HG02678 (cell line): ENCODE measurements around the gene POLR1D.

Experiments
- ATAC-seq: cut with Tn5 transposase; IDR thresholded peaks from one replicate; pipeline ENCODE4 v1.9.1; 2021; ENCODE audit warnings: mild to moderate bottlenecking, moderate library complexity; ENCODE audit not compliant: unreplicated experiment

Gene POLR1D

DNA sequence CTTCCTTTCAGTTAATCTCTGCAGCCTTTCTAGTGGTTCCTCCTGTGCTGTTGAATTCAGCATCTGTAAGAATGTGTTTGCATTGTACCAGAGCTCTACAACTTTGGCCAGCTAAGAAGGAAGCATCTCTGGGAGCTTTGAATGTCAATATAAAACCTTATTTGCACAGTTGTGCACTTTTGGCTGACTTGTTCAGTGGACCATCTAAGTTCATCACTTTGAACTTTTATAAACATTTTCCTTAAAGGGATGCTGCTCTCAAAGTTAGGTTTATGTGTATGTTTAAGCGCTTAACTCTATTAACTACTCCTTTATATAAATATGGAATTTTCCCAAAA is 15.6 kb downstream of the POLR1D start:
- ATAC-seq: no peak

DNA sequence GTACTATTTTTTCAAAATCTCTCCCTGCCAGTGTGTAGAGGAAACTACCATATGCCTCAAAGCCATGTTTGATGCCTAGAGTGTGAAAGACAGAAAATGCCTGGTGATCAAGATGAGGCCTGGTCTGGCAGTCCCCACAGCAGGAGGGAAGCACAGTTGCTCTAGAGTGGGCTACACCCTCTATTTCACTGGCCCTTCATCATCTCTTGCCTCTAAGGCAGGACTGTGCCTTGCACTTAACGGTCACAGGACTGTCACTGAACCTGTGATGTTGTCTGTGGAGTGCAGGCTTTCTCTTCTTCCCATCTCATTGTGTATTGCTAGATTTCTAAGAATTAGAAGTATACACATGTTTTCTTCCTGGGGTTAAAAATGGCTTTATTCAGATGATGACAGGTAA is 16.3 kb downstream of the POLR1D start:
- no peak for ATAC-seq

DNA sequence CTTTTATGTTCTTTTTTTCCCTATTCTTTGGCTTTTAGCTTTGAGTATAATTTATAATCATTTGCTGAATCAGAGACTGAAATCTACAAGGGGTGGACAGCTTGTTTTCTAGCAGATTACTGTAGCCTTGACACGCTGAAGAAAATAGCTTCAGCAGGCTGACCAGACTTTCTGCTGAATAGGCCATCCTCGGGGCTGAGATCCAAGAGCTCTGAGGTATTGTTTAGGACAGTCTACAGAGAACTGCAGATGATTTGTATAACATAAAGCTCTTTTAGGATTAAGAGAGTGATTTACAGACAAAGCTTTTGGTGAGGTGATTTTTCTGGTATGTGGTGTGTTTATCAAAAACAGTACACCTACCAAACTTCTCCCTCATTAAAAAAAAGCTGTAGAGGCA is 16.8 kb downstream of the POLR1D start:
- no peak for ATAC-seq

DNA sequence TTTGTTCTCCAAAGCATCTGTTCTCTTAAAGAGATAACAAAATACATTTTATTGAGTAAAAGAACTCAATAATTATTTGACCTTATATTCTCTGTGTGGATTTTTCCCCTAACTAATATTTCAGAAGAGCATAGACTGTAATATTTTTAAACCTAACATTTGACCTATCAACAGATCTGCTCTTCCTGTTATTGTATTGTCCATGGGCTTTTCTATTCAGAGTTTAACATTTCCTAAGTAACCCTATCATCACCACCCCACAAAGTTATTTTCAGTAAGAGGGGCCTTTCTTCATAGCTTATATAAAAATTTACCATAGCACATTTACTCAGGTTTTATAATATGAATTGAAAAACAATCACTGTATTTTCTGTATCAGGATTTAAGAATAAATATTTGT is 17.5 kb downstream of the POLR1D start:
- no peak for ATAC-seq

DNA sequence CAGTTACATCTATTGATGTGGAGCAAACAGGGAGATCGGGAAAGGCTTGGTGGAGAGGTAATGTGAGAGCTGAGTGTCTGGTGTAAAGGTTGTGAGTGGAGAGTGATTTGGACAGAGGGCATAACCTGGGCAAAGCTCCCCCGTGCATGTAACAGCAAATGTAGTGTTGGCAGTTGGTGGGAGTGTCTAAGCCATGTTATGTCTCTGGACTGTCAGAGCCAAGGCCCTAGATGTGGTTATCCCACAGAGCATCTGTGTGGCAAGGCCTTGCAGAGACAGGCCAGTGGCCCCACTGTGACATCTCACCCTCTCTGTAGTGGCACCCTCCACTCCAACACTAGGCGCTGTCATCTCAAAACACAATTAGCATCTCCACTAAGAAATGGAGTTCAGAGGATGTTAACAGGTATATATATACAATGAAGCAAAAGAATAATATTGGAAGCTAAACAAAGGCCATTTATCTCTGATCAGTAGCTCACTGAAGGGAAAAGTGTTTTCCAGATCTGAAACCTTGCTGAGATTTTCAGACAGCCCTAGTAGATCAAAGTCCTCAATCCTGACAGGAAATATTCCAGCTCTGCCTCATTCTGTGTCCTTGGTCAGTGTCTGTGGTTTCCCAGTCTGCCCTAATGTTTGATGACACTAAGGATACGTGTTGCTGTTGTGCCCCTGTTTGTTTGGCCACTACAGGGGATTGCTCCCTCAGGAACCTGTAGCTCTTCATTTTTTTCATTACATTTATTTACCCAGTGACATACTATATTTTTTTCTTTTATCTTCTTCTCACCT is 20.2 kb downstream of the POLR1D start:
- ATAC-seq: no peak

DNA sequence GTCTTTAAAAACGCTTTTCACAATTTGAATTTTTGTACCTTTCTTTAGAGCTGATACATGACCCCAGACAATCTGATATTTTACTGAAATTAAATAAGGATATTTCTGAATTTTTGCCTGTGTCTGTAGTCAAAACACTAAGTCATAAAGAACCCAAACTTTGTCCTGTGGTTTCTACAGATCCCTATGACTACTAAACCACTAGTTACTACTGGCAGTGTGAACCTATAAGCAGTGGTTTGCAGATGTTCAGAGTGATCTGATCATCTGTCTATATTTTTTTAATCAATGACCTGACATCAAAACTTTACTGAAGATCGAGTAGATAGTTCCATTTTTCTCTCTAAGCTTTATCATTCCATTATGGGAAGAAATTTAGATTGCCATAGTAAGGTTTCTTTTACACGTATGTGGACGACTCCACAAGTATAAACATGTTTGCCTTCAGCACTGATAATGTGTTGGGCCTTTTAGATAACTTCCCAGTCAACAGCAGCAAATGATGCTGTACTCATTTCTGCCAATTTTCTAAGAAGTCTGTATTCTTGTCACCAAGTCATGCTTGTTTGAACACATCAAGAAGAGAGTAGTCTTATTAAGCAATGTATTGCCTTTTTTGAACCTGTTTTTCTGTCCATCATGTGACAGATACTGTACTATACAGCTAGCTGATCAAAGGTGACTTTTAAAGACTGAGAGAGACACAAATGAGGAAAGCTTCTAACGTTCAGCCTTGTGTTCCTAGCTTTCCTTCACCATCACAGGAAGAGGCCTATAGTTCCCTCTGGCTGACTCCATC is 21.8 kb downstream of the POLR1D start:
- ATAC-seq: no peak

DNA sequence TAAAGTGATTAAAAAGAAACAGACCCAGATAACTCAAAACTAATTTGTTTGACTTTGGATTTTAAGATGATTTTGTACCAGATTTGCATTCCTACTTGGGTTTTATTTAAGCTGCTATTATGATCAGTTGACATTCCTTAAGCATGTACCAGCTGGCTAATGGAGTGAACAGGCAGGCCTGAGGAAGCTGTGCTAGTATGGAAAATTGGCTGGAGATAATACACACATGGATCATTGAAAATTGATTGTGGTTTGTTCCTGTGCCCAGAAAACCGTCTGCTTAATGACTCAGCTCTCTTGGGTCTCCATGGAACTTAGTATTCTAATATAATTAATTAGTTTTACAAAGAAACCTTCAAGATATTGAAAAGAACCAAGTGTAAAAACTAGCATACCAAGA is 22.6 kb downstream of the POLR1D start:
- no peak for ATAC-seq

DNA sequence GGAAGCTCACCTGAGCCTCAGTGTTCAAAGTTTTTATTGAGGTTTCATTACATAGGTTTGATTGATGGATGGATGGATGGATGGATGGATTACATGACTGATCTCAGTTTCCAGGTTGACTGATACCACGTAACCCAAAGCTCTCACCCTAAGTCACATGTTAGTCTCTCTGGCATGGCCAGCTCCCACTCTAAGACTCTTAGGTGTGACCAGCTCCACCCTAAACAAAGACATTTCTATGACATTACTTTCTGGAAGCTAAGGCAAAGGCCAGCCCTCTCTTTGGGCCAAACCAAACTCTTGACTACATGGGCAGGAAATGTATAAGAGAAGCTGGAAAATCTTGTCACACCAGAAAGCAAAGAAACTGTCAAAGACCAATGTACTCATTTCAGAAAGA is 28.6 kb downstream of the POLR1D start:
- ATAC-seq: no peak

DNA sequence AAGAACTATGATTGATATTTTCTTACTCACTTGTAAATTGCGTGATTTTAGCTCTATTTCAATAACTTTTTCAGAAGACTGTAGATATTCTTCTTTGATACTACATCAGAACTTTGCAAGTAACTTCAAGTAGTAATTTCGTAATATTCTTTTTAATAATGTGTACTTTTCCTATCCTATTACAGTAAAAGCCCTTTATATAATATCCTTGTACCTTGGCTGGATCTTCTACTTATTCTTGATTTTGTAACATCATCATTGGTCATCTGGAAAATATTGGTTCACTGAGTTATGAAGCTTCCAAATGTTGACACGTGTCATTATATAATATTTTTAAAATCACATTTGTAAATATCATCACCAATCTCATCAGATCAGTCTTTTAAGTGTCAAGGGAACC is 32.4 kb downstream of the POLR1D start:
- ATAC-seq: no peak

DNA sequence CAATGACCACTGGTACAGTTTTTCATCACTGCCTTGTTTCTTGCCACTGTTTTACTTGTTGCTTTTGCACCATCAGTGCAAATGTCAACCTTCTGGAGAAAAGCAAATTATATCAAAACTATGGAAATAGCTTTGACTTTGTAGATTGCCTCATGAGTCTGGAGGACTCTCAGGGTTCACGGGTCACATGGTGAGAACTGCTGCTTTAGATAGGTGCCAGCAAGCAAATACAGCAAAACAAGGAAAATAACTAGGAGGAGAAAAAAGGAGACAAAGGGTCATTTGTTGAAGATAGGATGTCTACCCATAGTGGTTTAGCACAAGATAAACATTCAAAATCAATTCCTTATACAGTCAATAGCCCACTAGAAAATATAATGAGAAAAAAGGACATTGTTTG is 33.1 kb downstream of the POLR1D start:
- ATAC-seq: no peak

DNA sequence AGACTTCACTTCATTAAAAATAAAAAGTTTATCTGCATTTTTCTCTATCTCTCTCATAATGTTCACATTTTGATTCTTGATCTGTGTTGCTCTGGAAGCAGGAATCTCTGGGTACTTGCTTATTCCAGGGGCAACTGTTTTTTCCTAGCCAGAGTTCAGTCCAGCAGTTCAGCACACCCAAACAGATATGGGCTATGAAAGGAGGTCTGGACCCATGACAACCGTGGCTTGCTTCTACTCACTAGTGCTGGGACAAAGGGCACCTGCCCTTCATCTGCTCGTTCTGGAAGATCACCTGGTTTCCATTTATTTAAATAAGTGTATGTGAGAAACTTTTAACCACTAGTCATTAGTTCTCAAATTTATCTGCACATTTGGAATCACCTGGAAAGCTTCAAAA is 36.0 kb downstream of the POLR1D start:
- no peak for ATAC-seq

DNA sequence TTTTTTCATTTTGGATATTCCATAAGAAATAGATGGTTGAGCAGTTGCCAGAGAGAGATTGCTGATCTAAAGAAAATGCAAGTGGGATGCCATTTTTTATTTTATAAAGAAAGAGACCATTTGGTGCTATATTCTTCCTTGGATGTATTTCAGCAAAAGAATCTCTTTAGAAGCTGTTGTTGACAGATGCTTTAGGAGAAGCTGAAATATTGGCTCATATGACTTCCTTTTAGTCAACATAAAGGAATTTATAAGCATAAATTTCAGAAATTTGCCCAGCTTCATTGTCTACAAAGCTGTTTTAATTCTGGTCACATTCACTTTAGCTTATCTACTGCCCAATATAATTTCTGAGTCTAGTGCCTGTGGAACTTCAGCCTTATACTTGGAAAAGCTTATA is 36.9 kb downstream of the POLR1D start:
- ATAC-seq: no peak

DNA sequence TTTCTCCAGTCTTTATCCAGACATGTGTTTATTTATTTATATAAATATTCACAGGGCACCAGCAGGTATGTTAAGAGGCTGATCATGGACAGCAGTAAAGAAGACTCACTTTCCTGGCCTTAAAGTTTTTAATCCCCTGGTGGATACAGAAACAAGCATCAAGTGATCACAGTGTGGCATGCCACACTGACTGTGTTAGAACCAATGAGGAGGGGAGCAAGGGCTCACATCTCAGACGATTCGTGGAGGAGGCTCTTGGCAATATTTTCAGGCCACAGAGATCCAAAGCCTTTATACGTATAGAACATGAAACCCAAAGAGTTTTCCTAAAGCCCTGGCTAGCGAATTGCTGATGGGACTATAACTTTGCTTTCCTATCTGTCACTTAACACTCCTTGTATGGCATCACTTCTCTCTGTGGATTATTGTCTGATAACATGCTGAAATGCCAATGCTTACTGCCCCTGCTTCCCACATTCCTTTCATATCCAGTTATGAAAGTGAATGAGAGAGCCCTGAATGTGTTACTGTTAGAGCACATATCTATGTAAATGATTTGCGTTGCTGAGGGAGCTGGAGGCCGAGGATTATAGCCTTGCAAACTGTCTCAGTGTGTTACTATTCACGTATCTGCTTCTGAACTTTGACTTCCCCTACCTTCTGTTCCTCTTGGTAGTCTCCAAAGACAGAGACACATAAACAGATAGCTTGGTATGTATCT is 37.6 kb downstream of the POLR1D start:
- ATAC-seq: no peak

DNA sequence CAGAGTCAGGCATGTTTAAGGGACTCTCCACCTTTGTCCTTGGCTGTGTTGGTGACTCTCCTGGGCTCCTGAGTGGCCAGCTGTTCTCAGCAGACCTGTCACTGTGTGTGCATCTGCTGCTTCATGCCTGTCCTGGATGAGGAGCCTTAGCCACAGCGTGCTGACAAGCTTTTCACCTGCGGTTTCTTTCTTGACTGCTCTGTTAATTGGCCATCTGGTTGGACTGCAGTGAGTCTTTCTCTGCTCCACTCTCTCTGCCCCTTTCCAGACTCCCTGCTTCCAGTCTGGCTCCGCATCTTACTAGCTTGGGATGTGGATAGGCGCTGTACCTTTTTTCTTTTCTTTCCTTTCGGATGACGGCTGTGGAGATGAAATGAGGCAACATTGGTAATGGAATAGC is 38.8 kb downstream of the POLR1D start:
- no peak for ATAC-seq

DNA sequence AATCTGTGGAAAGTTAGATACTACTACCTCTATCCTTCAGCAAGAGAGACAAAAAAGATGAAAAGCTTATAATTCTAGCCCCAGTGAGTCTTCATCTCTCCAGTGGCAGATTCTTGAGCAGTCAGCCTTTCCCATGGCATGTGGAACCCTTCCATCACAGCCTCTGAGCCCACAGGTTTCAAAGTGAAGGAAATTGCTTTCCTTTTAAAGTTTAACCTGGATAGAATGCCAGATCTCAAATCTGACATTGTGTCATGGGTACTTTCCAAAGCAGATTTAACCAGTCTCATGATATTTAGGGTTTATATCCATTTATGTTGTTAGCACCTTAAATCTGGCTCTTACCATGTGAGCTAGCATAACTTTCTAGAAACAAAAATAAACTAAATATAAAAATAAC is 39.3 kb downstream of the POLR1D start:
- ATAC-seq: no peak

DNA sequence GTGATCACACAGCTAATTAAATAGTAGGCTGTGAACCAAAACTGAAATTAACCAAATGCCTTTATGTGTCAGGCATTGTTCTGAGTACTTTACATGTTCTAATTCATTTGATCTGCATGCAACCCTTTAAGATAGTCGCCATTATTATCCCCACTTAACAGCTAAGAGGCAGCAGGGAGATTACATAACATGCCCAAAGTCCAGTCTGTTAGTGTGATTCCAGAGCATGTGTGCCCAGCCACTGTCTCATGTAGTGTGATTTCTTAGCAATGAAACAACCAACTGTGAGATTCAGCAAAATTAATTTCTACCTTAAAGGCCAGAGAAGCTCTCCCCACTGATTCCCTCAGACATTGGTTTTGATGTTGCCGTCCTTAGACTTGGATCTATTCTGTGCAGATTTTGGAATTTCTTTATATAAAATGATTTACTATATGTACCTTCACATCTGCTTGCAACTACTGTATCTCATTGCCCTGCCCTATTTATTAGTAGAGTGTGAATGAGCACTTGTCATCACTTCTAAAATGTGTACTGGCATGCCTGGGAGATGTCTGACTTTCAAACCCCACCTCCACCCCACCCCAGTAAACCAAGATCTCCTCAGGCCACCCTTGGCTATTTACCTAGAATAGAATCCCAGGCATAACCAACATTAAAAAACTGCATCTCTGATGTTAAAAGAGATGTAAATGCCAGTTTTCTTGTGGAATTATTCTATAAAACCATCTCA is 41.2 kb downstream of the POLR1D start:
- no peak for ATAC-seq

DNA sequence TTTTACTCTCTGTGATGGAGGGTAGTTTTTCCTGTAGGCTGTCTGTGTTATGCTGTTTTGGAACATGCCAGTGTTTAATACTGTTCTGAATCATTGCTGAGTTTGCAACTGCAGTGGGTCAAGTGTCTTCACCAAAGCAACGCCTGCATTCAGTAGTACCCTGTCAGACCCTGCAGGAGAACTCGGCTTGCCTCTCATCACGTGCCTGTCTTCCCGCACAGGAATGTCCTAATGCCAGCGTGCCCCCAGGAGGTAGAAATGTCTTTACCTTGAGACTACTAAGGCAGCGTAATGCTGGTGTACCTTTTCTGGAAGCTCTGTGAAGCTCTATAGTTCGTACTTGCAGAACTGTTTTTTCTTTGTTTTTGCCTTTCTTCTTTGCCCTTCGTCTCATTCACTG is 42.3 kb downstream of the POLR1D start:
- no peak for ATAC-seq

DNA sequence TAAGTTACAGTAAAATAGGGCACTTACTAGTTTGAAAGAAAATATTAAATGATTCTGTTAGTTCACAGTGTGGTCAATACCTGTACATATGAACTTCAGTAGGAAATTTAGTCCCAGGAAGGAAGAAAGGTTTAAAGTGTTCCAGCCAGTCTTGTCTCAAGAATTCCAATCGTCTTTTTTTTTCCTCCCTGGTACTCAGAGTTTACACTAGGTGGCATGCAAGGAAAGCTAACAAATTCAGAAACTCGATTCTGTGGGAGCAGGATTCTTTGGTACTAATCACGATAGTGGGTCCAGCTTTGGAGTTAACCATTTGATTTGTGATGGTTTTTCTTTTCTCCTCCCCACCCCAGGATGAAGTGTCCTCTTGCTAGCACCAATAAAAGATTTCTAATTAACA is 43.6 kb downstream of the POLR1D start:
- no peak for ATAC-seq

DNA sequence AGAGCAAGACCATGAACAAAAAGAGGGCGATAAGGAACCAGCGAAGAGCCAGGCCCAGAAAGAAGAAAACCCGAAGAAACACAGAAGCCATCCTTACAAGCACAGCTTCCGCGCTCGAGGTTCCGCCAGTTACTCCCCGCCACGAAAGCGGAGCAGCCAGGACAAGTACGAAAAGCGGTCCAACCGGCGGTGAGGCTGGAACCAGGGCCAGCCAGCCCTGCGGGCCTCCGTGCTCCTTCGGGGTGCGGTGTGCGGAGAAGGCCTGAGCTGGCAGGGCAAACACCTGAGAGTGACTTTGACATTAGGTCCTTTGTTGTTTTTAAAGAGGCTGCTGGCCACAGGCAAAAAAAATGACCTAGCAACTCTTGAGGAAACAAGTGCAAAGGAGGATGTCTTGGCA is 44.1 kb downstream of the POLR1D start:
- no peak for ATAC-seq

DNA sequence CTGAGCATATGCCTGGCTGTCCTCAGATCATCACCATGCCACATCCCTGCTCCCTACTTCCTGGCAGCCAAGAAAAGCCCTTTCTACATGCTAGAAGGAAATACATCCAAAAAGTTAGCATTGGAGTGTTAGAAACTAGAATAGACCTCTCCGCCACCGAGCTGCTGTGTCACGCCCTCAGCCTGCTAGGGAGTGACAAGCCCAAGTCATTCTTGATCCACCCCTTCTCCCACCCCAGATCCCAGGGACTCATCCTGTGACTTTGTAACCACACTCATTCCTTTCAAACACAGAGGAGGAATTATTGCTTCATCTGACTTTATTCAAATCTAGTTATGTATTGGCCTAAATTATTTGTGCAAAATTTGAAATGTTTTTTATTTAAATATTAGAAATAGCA is 45.3 kb downstream of the POLR1D start:
- ATAC-seq: no peak

DNA sequence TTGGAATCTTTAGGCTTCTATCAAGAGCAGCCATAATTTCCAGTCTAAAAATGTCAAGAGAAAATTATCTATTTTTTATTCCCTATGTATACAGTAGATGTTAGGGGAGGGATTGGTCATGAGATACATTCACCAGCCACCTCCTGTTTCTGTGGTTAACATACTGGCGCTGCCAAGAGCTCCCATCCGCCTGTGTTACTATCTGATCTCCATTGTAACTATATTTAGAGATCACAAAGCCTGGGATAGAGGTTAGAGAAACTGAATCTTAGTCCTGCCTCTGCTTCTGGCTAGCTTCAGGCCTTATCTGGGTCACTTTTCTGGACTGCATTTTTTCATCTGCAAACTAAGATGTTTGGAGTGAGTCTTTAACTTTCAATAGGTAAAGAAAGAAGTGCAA is 46.3 kb downstream of the POLR1D start:
- ATAC-seq: no peak
